Mucosa of descending colon (tissue), 3 donors: ENCODE data around the gene PDLIM5. TPM values are rescaled to one million over a fixed set of nuclear protein-coding genes. Genes with fewer than 3 reads are reported as not detected.
A peak's percentile ranks its signal among the peaks of the same experiment; 100 is the strongest.

Experiments used
- ATAC-seq: fragments of 200-7000 bp; cut with Tn5 transposase; one replicate; pipeline ENCODE4 v1.9.1; 2020; ENCODE audit warnings: mild to moderate bottlenecking, moderate library complexity
- DNase-seq, 3 donors: peaks; one replicate each; pipeline ENCODE4 v3.0.0-alpha.2; 2020
- H3K36me3 ChIP-seq: fragments of 200-600 bp; one replicate; pipeline ENCODE4 v1.8.0; 2021; ENCODE audit warnings: low read depth, mild to moderate bottlenecking
- H3K4me1 ChIP-seq: fragments of 200-600 bp; one replicate; pipeline ENCODE4 v1.8.0; 2021; ENCODE audit warnings: low read depth, mild to moderate bottlenecking
- H3K4me3 ChIP-seq: fragments of 200-600 bp; one replicate; pipeline ENCODE4 v1.8.0; 2021; ENCODE audit warnings: mild to moderate bottlenecking
- H3K9me3 ChIP-seq: fragments of 200-600 bp; one replicate; pipeline ENCODE4 v1.8.0; 2021; ENCODE audit warnings: mild to moderate bottlenecking
- intact Hi-C, 2 donors: fragments of 100-400 bp; cut with DNase I in 1 of 2; cut with micrococcal nuclease in 1 of 2; formaldehyde crosslinking; loops; one replicate each; pipeline versions ENCODE4 v1.11.0 to v1.11.1; 2022; cut with DNase I, micrococcal nuclease
- total RNA-seq, 3 donors: library from RNA; stranded (reverse); fragmentation: NEBNext Ultra II Directional in 2 of 3; extraction: Animal tissue kit (Norgen Biotek cat#: 25700) in 2 of 3; gene quantifications; one replicate each; pipeline versions ENCODE4 v1.2.1 to v1.2.4, GENCODE V29; 2021 to 2023
- TF ChIP-seq, protein P1 (sequence below): fragments of 200-600 bp; IDR thresholded peaks from one replicate; pipeline ENCODE4 v1.8.0; 2022; ENCODE audit warnings: antibody characterized with exemption, mild to moderate bottlenecking
- donor health status: DM: no; HTN: no; CAD: no; lungs with moderate emphysema.
- donor health status: DM: no; HTN: no; CAD: no.
- donor health status: DM: no; HTN: yes; CAD: no.

Gene PDLIM5
- total RNA-seq, 3 donors from 2014 or later = 137 to 183 (median 160) TPM

DNA sequence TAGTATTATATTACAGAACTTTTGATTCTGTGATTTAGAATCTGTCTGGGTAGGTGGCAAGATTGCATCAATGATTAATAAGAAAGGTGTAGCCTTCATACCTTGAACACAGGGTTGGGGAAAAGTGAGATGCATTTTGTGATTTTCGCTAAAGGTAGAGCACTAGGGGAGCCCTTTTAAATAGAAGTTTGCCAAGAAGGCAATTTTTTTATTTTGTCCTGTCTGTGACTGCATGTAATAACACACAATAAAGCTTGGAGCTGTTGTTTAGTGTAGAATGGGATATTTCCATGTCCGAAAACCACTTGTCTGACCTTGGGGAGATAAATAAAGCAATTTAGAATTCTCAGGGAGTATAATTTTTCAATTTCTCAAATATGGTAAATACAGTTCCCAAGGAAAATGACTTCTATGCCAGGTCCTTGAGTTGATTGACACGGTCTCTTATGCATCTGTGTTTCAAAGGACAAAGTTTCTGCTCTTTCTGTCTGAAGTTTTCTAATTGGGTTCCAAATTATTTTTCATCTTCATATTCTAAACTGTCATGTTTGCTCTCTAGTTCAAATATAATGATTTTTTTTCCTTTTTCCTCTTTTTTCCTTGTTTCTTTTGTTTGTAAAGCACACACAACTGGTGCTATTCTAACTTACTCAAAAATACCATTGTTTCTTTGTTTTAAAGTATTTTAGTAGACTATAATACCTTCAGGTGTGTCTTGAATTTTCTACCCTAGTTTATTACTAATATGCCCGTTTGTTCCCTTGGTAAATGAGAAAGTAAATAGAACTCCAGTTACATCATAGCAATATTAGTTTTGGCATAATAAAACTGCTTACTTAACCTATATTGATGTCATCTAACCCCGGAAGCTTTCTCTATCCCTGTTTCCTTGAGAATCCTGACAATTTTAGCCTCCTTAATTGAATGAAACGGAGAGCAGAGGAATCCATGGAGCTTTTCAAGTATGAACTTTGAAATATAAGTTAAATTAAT is 218.2 kb downstream of the PDLIM5 start:
- Histone ChIP-seq H3K36me3 (no peaks in the 10 kb centered on the region), H3K9me3 (no peaks in the 10 kb centered on the region), H3K4me3 (no peak overlapping the region), H3K4me1 (no peaks in the 10 kb centered on the region)
- TF ChIP-seq, protein P1, sequence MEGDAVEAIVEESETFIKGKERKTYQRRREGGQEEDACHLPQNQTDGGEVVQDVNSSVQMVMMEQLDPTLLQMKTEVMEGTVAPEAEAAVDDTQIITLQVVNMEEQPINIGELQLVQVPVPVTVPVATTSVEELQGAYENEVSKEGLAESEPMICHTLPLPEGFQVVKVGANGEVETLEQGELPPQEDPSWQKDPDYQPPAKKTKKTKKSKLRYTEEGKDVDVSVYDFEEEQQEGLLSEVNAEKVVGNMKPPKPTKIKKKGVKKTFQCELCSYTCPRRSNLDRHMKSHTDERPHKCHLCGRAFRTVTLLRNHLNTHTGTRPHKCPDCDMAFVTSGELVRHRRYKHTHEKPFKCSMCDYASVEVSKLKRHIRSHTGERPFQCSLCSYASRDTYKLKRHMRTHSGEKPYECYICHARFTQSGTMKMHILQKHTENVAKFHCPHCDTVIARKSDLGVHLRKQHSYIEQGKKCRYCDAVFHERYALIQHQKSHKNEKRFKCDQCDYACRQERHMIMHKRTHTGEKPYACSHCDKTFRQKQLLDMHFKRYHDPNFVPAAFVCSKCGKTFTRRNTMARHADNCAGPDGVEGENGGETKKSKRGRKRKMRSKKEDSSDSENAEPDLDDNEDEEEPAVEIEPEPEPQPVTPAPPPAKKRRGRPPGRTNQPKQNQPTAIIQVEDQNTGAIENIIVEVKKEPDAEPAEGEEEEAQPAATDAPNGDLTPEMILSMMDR = no peak
- DNase-seq = no peak
- peak; percentile 72 for ATAC-seq
- intact Hi-C loops = no loop called here

DNA sequence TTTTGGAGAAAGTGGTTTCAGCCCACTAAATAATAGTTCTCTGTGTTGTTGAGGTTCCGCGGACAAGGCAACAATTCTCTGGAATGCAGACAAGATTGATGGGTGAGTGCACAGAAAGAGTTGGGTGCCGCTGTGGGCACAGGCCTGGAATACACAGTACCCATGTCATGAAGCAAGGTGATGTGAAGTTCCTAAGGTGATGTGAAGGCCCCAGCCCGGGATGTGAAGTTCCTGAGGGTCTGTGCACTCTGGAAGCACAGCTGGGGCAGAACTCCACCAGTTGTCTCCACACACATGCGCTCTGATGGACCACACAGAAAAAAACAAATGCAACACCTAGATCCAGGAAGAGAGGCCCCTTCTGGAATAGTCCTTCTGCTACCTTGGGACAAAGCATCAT is 219.4 kb downstream of the PDLIM5 start:
- intact Hi-C loops = no loop called here
- no peaks in the 10 kb centered on the region for H3K9me3 ChIP-seq
- ATAC-seq (no peak), DNase-seq (no peak)
- no peak overlapping the region for H3K4me3 ChIP-seq
- no peaks in the 10 kb centered on the region for H3K36me3 ChIP-seq
- TF ChIP-seq, protein P1 = no peak
- no peaks in the 10 kb centered on the region for H3K4me1 ChIP-seq

DNA sequence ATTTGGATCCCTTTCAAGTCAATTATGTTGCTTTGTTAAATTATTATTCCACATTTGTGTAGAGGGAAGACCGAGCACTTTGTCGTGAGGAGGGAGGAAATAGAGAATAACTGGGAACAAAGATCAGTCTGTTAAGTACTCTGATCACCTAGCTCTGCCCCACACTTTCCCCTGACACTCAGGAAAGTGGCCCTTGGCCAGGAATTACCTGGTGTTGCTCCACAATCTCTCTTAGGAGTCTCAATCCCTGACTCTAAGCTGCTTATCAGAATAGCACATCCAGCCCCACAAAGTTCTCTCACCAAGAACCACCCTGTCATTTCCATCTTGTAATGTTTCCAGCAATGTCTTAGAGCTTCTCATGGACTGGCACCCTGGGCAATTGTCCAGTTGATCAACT is 222.2 kb downstream of the PDLIM5 start:
- TF ChIP-seq, protein P1 = no peak
- Histone ChIP-seq H3K9me3 (no peaks in the 10 kb centered on the region), H3K36me3 (no peaks in the 10 kb centered on the region), H3K4me1 (no peaks in the 10 kb centered on the region), H3K4me3 (no peak overlapping the region)
- DNase-seq = no peak
- intact Hi-C loops = no loop called here
- peak; percentile 16 for ATAC-seq

DNA sequence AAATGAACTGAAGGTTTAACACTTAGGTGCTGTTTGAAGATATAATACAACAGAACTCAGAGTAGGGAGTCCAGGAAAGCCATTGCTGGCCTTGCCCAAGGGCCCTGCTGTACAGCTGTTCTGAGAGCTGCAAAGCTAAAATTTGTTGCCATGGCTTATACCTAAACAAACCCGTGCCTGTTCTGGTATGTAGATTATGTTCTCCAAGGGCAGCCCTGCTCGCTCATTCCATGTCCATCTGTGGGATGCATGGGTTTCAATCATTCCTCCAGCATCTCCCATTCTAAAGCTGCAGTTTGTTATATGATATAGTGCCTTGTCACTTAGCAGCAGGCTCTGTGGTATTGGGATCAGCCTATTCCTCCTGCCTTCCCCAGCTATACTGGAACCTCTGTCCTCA is 225.2 kb downstream of the PDLIM5 start:
- H3K9me3 ChIP-seq = no peaks in the 10 kb centered on the region
- H3K4me3 ChIP-seq = no peak overlapping the region
- no peaks in the 10 kb centered on the region for H3K4me1 ChIP-seq
- intact Hi-C loops = no loop called here
- TF ChIP-seq, protein P1 = no peak
- ATAC-seq (peak; percentile 61), DNase-seq (no peak)
- no peaks in the 10 kb centered on the region for H3K36me3 ChIP-seq

DNA sequence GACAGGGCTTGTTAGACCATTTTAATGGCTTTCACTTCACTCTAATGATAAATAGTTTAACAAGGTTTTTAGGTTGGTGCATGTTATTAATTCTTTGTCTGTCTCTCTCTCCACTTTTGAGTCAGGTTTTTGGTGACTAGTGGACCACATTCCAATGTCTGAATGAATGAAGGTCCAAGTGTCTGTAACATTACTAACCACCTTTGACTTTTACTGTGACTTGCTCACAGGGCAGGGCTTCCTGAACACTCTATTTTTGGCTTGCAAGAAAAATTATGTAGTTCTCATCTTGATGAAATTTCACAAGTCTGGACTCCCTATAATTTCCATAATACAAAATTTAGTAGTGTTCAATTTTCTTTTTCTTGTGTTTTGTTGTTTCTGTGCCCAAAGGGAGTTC is 227.2 kb downstream of the PDLIM5 start:
- ATAC-seq = no peak

More for the DNA sequence above, 227.2 kb downstream of the PDLIM5 start:
- no peak overlapping the region for H3K4me3 ChIP-seq
- no peak for DNase-seq
- no peaks in the 10 kb centered on the region for H3K9me3 ChIP-seq
- H3K4me1 ChIP-seq = no peaks in the 10 kb centered on the region
- no peaks in the 10 kb centered on the region for H3K36me3 ChIP-seq
- TF ChIP-seq, protein P1 = no peak
- intact Hi-C loops = no loop called here
